GM19035 (cell line): ENCODE measurements around the gene UBE2C.
A peak's percentile ranks its signal among the peaks of the same experiment; 100 is the strongest.

Experiments
- ATAC-seq: cut with Tn5 transposase; IDR thresholded peaks from one replicate; pipeline ENCODE4 v1.9.1; 2021; ENCODE audit not compliant: unreplicated experiment

UBE2C gene

GRCh38 chr20:45833030-45833882 is 20.8 kb downstream of the UBE2C start, which contains the start of gene SNX21:
Gene SNX21 (plus strand): TSS chr20:45833799. CDS start chr20:45833920, 121 bp downstream.
- ATAC-seq: no peak

- ATAC-seq: no peak
These were observed 21.7 kb downstream of the UBE2C start for GRCh38 chr20:45833883-45834796.

- ATAC-seq: no peak
These were observed 22.3 kb downstream of the UBE2C start for GRCh38 chr20:45834797-45835161.

- ATAC-seq: no peak
These were observed 22.9 kb downstream of the UBE2C start for GRCh38 chr20:45835329-45835765.

- ATAC-seq: no peak
These were observed 23.4 kb downstream of the UBE2C start for GRCh38 chr20:45835825-45836224.

- ATAC-seq: no peak
These were observed 24.4 kb downstream of the UBE2C start for GRCh38 chr20:45836841-45837240.

GRCh38 chr20:45840700-45841198 is 28.3 kb downstream of the UBE2C start:
- no peak for ATAC-seq

- ATAC-seq: no peak
These were observed 29.1 kb downstream of the UBE2C start for GRCh38 chr20:45841407-45842129.

GRCh38 chr20:45842169-45842812 is 29.8 kb downstream of the UBE2C start:
- no peak for ATAC-seq

GRCh38 chr20:45843506-45843905 is 31.1 kb downstream of the UBE2C start:
- ATAC-seq: no peak

GRCh38 chr20:45845452-45845851 is 33.0 kb downstream of the UBE2C start:
- ATAC-seq: no peak

GRCh38 chr20:45848421-45848820 is 36.0 kb downstream of the UBE2C start:
- no peak for ATAC-seq

GRCh38 chr20:45848969-45849582 is 36.6 kb downstream of the UBE2C start:
- ATAC-seq: no peak

GRCh38 chr20:45850238-45850637 is 37.8 kb downstream of the UBE2C start:
- no peak for ATAC-seq

- ATAC-seq: no peak
These were observed 38.5 kb downstream of the UBE2C start for GRCh38 chr20:45850926-45851325.

GRCh38 chr20:45851501-45851900 is 39.1 kb downstream of the UBE2C start:
- ATAC-seq: no peak

- no peak for ATAC-seq
These were observed 39.9 kb downstream of the UBE2C start for GRCh38 chr20:45852326-45852725.

GRCh38 chr20:45853484-45853883 is 41.0 kb downstream of the UBE2C start:
- ATAC-seq: no peak

GRCh38 chr20:45857114-45857881 is 44.9 kb downstream of the UBE2C start, which contains the start of the genes ACOT8 and ZSWIM3:
Gene ACOT8 (minus strand): TSS chr20:45857392. CDS start chr20:45857315, 77 bp downstream.
Gene ZSWIM3 (plus strand): TSS chr20:45857614. CDS start chr20:45857826, 212 bp downstream.
- ATAC-seq: peak; percentile 98
